ENCODE measurements around the gene ASPG. TPM values are rescaled to one million over a fixed set of nuclear protein-coding genes. Genes with fewer than 3 reads are reported as not detected.

ASPG gene
- polyA plus RNA-seq, 1 donor from 2014 or later = 0.16 TPM

- Histone ChIP-seq H4K20me1 (ENCODE audit: insufficient read depth) (no peaks in the 10 kb centered on the region), H3K27me3 (ENCODE audit: insufficient read depth, low read depth, low read length) (no peaks in the 10 kb centered on the region), H3K9me2 (ENCODE audit: insufficient read depth, low read length) (no peaks in the 10 kb centered on the region), H3K79me2 (replicated peaks; ENCODE audit: insufficient read depth, low read length) (no peaks in the 10 kb centered on the region), H3K9ac (ENCODE audit: low read length) (no peak overlapping the region), H3K27ac (ENCODE audit: low read length) (no peak overlapping the region), H3K4me3 (ENCODE audit: low read length) (no peak overlapping the region), H3K9me3 (ENCODE audit: low read length) (peaks cover 9% of the 10 kb centered on the region), H2AFZ (ENCODE audit: low read depth, low read length) (no peak overlapping the region), H3K4me2 (ENCODE audit: low read length) (no peak overlapping the region), H3F3A (ENCODE audit: insufficient read depth, low read length, poor library complexity, severe bottlenecking) (no peaks in the 10 kb centered on the region), H3K36me3 (ENCODE audit: insufficient read depth, low read length) (no peaks in the 10 kb centered on the region)
- TF ChIP-seq EZH2 (IDR thresholded peaks at IDR 0.05; ENCODE audit: borderline replicate concordance, insufficient read depth, low read length, poor library complexity, severe bottlenecking) (no peak), EP300 (conservative IDR thresholded peaks at IDR 0.05; ENCODE audit: poor library complexity, severe bottlenecking) (no peak), SMC3 (conservative IDR thresholded peaks at IDR 0.05; ENCODE audit: poor library complexity) (no peak), MXI1 (conservative IDR thresholded peaks at IDR 0.05; ENCODE audit: poor library complexity, severe bottlenecking) (no peak), REST (IDR thresholded peaks at IDR 0.05; ENCODE audit: borderline replicate concordance) (no peak), TAF1 (IDR thresholded peaks at IDR 0.05; ENCODE audit: low read depth) (no peak), RAD21 (conservative IDR thresholded peaks at IDR 0.05) (no peak), POLR2AphosphoS5 (IDR thresholded peaks at IDR 0.05) (no peak), CTCF (IDR thresholded peaks at IDR 0.05; ENCODE audit: poor library complexity, severe bottlenecking) (no peak)
Observed at GRCh38 chr14:104064003-104064402, 21.5 kb upstream of the ASPG start.

GRCh38 chr14:104066279-104066678 is 19.2 kb upstream of the ASPG start:
- Histone ChIP-seq H2AFZ (ENCODE audit: low read depth, low read length) (no peak overlapping the region), H3K4me2 (ENCODE audit: low read length) (no peak overlapping the region), H3K27me3 (ENCODE audit: insufficient read depth, low read depth, low read length) (no peaks in the 10 kb centered on the region), H3K79me2 (replicated peaks; ENCODE audit: insufficient read depth, low read length) (no peaks in the 10 kb centered on the region), H3F3A (ENCODE audit: insufficient read depth, low read length, poor library complexity, severe bottlenecking) (no peaks in the 10 kb centered on the region), H3K27ac (ENCODE audit: low read length) (no peak overlapping the region), H3K4me3 (ENCODE audit: low read length) (no peak overlapping the region), H4K20me1 (ENCODE audit: insufficient read depth) (no peaks in the 10 kb centered on the region), H3K9me2 (ENCODE audit: insufficient read depth, low read length) (no peaks in the 10 kb centered on the region), H3K9me3 (ENCODE audit: low read length) (peaks cover 9% of the 10 kb centered on the region), H3K9ac (ENCODE audit: low read length) (no peak overlapping the region), H3K36me3 (ENCODE audit: insufficient read depth, low read length) (no peaks in the 10 kb centered on the region)
- TF ChIP-seq POLR2AphosphoS5 (IDR thresholded peaks at IDR 0.05) (no peak), REST (IDR thresholded peaks at IDR 0.05; ENCODE audit: borderline replicate concordance) (no peak), RAD21 (conservative IDR thresholded peaks at IDR 0.05) (no peak), MXI1 (conservative IDR thresholded peaks at IDR 0.05; ENCODE audit: poor library complexity, severe bottlenecking) (no peak), TAF1 (IDR thresholded peaks at IDR 0.05; ENCODE audit: low read depth) (no peak), EP300 (conservative IDR thresholded peaks at IDR 0.05; ENCODE audit: poor library complexity, severe bottlenecking) (no peak), SMC3 (conservative IDR thresholded peaks at IDR 0.05; ENCODE audit: poor library complexity) (no peak), EZH2 (IDR thresholded peaks at IDR 0.05; ENCODE audit: borderline replicate concordance, insufficient read depth, low read length, poor library complexity, severe bottlenecking) (no peak), CTCF (IDR thresholded peaks at IDR 0.05; ENCODE audit: poor library complexity, severe bottlenecking) (no peak)

Data from neural cell (in vitro differentiated cells).